HFF-Myc (cell line): ENCODE results near the gene CTDP1.

Source experiments
- DNase-seq: peaks from one replicate; pipeline ENCODE4 v3.0.0-alpha.2; 2011; ENCODE audit warnings: low read depth; ENCODE audit errors: extremely low read depth
- H3K4me3 ChIP-seq: replicated peaks from 2 replicates; pipeline ENCODE4 v1.5.1; 2011; ENCODE audit warnings: low read depth, mild to moderate bottlenecking, control low read depth, low read length
- TF ChIP-seq, protein P1 (sequence below): IDR thresholded peaks from 2 replicates; pipeline ENCODE4 v1.5.1; 2012; ENCODE audit warnings: mild to moderate bottlenecking, low read depth, low read length, control low read depth; ENCODE audit errors: missing control alignments

CTDP1 gene

GRCh38 chr18:79740521-79741361, 61.1 kb downstream of the CTDP1 start:
- TF ChIP-seq, protein P1, sequence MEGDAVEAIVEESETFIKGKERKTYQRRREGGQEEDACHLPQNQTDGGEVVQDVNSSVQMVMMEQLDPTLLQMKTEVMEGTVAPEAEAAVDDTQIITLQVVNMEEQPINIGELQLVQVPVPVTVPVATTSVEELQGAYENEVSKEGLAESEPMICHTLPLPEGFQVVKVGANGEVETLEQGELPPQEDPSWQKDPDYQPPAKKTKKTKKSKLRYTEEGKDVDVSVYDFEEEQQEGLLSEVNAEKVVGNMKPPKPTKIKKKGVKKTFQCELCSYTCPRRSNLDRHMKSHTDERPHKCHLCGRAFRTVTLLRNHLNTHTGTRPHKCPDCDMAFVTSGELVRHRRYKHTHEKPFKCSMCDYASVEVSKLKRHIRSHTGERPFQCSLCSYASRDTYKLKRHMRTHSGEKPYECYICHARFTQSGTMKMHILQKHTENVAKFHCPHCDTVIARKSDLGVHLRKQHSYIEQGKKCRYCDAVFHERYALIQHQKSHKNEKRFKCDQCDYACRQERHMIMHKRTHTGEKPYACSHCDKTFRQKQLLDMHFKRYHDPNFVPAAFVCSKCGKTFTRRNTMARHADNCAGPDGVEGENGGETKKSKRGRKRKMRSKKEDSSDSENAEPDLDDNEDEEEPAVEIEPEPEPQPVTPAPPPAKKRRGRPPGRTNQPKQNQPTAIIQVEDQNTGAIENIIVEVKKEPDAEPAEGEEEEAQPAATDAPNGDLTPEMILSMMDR = no peak
- no peak for DNase-seq
- no peak overlapping the region for H3K4me3 ChIP-seq

DNA sequence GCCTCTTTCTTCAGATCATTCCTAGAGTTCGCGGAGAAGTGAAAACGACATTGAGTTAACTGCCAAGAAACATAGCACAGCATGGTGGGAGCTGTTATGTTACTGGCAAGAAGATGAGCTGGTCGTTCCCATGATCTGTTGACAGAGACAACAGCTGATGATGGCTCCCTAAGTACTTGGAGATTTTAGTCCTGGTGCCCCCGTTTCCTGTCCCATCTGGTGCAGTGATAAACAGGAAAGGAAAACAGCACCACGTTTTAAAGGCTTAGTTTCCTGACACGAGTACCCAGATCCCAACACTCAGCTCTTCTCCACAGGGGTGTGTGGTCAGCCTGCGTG, 61.7 kb downstream of the CTDP1 start:
- TF ChIP-seq, protein P1 = no peak
- no peak for DNase-seq

DNA sequence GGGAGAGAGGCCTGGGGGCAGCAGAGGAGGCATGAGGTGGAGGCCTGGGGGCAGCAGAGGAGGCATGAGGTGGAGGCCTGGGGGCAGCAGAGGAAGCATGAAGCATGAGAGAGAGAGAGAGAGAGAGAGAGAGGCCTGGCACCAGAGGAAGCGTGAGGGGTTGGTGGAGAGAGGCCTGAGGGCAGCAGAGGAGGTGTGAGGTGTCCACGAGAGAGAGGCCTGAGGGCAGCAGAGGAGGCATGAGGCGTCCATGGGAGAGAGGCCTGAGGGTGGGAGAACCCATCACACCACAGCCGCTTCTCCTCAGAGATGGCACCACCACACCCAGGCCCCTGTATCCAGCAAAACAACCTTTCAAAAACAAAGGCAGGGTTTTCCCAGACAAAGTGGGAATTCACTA, 62.5 kb downstream of the CTDP1 start:
- TF ChIP-seq, protein P1 = no peak
- DNase-seq = no peak

More for the DNA sequence above, 61.7 kb downstream of the CTDP1 start:
- H3K4me3 ChIP-seq = no peak overlapping the region

GRCh38 chr18:79744625-79745024, 65.0 kb downstream of the CTDP1 start:
- no peak overlapping the region for H3K4me3 ChIP-seq
- DNase-seq = no peak
- TF ChIP-seq, protein P1 = no peak

More for the DNA sequence above, 62.5 kb downstream of the CTDP1 start:
- H3K4me3 ChIP-seq = no peak overlapping the region

- DNase-seq = no peak
- TF ChIP-seq, protein P1 = no peak
- no peak overlapping the region for H3K4me3 ChIP-seq
These were observed 67.1 kb downstream of the CTDP1 start for GRCh38 chr18:79746730-79747129.

DNA sequence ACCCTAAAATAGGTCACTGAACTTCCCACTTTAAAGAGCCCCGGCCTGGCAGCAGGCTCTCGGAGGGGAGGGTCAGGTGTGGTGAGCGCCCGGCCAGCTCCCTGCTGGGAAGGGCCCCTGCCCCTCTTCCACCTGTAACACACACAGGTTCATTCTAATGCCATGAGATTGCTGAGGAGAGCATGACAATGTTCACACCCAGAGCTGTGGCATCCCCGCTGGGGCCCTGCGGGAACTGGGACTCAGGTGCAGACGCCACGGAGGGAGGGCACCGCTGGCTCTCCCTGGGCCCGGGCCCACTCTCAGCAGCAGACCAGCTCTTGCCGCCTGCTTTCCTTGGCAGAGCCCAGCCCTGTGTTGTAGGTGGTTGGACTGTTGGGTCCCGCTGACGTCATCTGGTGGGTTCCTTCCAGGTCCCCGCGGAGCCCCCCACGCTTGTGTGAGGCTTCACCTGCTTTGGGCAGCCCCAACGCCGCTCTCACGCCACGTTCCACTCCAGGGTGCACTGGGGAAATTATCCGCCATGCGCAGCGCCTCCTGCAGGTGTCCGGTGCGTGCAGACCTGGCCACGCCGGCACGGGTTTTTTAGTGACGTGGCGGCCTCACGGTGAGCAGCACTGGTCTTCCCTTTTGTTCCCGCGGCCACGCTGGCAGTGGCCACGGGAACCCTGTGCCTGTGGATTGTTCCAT, 67.7 kb downstream of the CTDP1 start:
- TF ChIP-seq, protein P1 = no peak
- no peak for DNase-seq
- no peak overlapping the region for H3K4me3 ChIP-seq
